NCI-H2227 (cell line): ENCODE measurements around the gene TRA2A.
"Not testable (repeated sequence)": the region's sequence is repeated elsewhere in the genome, so short reads cannot be mapped to it uniquely, and the experiment has no call there.

Experiments
- DNase-seq: peaks from one replicate; lab custom pipeline; 2025; ENCODE audit not compliant: unreplicated experiment; lab: John Stamatoyannopoulos, UW

TRA2A gene

DNA sequence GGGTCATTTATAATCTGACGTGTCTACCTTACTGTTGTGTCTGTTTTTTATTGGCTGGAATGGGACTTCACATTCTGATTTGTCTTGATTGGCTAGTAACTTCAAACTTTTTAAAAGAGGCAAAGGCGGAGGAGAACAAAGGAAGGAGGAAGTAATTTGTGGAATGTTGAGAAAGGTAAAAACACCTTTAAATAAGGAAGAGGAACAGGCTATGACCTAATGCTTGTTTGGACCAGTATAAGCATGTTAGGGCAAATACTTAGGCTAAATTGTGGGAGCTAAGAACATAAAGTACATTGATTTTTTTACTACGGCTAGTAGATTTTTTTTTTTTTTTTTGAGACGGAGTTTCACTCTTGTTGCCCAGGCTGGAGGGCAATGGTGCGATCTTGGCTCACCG lies 18.0 kb downstream of the TRA2A start:
- not testable (repeated sequence) for DNase-seq

GRCh38 chr7:23494009-23494408 lies 37.8 kb downstream of the TRA2A start:
- no peak for DNase-seq

DNA sequence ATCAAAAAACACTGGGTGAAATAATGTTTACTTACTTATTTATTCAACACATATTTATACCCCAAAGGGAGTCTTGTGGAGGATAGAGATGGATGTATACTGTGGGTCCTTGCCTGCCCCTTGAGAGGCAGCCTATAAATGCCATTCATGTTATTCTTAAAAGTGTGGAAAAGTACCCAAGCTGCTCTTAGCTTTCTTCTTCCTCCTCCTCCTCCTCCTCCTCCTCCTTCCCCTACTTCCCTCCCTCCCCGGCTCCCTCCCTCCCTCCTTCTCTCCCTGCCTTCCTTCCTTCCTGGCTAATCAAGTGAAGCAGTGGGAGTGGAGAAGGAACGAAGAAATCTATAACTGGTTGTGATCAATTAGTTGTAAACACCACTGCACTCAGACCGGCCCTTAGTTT lies 40.3 kb downstream of the TRA2A start:
- no peak for DNase-seq

DNA sequence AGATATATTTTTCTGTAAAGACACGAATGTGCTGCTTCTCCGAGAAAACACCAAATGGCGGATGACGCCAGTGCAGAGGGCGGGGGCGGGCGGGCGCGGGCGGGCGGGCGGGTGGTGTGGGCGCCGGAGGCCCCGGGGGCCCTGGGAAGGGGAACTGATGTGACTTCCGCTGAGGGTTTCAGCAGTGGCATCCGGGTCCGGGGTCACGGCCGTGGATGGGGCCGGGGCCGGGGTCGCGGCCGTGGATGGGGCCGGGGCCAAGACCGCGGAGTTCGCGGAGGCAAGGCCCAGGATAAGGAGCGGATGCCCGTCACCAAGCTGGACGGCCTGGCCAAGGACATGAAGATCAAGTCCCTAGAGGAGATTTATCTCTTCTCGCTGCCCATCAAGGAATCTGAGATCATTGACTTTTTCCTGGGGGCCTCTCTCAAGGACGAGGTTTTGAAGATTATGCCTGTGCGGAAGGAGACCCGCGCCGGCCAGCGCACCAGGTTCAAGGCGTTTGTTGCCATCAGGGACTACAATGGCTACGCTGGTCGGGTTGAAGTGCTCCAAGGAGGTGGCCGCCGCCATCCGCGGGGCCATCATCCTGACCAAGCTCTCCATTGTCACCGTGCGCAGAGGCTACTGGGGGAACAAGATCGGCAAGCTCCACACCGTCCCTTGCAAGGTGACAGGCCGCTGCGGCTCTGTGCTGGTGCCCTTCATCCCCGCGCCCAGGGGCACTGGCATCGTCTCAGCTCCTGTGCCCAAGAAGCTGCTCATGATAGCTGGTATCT lies 41.2 kb downstream of the TRA2A start:
- peak; percentile 30 for DNase-seq

DNA sequence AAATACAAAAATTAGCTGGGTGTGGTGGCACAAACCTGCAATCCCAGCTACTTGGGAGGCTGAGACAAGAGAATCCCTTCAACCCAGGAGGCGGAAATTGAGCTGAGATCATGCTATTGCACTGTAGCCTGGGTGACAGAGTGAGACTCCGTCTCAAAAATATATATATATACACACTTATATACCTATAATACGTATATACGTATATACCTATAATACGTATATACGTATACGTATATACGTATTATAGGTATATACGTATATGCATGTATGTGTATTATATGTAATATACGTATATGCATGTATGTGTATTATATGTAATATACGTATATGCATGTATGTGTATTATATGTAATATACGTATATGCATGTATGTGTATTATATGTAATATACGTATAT lies 43.1 kb downstream of the TRA2A start:
- not testable (repeated sequence) for DNase-seq

DNA sequence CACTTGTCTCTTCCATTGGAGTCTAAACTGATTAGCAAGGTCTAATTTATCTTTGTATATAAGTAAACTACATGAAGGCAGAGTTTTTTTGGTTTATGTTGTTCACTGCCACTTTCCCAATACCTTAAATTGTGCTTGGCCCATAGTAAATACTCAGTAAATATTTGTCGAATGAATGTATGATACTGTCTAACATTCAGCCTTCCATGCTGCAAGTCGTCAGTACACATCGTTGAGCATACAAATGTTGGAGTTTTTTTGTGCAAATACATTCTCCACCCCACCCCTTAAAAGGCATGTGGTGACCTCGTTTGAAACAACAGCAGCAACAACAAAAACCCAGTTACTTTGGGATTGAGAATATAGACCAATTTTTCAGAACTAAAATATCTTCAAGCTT lies 44.1 kb downstream of the TRA2A start:
- DNase-seq, result no peak

GRCh38 chr7:23486002-23486773 lies 45.6 kb downstream of the TRA2A start:
- DNase-seq, result no peak

DNA sequence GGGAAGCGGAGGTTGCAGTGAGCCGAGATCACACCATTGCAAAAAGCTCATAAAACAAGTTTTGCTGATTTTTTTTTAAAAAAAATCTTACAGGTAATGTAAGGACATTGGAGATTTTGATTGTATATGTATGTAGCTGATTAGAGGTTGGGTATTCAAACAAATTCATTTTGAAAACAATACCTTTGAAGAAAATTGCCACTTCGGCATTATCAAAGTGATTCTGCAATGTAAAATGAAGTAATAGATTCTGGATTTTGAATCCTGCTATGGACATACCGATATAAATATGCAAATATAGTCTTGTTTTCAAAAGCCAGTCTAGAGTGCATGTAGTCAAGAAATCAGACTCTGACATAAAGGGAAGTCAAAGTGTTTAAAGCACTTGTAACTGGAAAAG lies 49.1 kb downstream of the TRA2A start:
- no peak for DNase-seq

- DNase-seq, result no peak
Measured at GRCh38 chr7:23477962-23478866, 53.6 kb downstream of the TRA2A start.

- DNase-seq, result no peak
Measured at GRCh38 chr7:23477157-23477499, 54.7 kb downstream of the TRA2A start.

GRCh38 chr7:23476286-23477156 lies 55.3 kb downstream of the TRA2A start:
- no peak for DNase-seq

- no peak for DNase-seq
Measured at GRCh38 chr7:23475576-23475839, 56.3 kb downstream of the TRA2A start.

- peak; percentile 62 for DNase-seq
Measured at GRCh38 chr7:23474829-23475575, 56.8 kb downstream of the TRA2A start.

GRCh38 chr7:23474094-23474828 lies 57.5 kb downstream of the TRA2A start:
- peak; percentile 98 for DNase-seq

- peak; percentile 82 for DNase-seq
Measured at GRCh38 chr7:23473844-23474093, 58.0 kb downstream of the TRA2A start.

DNA sequence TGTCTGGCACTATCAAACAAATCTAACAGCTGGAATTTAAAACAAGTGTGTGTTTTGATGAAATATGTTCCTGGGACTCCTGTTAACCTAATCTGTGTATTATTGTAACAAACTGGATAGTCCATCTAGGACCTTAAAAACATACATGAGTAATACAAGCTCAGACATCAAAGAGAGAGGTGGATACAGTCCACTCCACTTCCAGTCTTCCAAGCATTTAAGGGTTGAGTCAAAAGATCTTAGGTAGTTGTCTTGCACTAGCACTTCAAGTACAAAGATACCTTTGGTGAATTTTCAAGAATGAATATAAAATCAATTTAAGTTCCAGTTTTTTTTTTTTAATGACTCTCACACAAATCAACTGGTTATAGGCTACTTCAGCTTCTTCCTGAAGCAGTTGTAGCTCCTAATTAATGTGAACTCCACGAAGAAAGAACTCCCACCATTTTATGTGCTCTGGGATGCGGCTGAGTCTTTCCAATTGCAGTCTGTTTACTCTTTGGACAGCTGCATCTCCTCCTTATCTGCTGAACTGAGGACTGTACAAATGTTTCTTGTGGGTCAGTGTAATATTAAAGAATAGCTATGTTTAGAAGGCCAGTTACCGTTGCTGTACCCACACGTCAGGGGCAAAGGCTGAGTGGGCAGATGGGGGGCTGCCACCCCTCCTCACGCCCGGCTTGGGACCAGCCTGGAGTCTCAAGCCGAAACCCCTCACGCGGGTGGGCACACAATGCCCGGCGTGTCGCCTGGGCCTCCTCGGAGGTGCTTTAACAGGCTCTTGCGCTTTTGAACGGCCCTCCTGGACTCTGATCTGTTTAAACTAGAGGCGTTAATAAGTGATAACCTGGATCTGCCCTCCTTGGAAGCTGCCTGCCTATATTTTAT lies 58.6 kb downstream of the TRA2A start:
- DNase-seq, result peak; percentile 53

- no peak for DNase-seq
Measured at GRCh38 chr7:23472556-23472955, 59.2 kb downstream of the TRA2A start.

- DNase-seq, result no peak
Measured at GRCh38 chr7:23472046-23472445, 59.7 kb downstream of the TRA2A start.
